ENCODE measurements around the gene SPTLC1.

DNA sequence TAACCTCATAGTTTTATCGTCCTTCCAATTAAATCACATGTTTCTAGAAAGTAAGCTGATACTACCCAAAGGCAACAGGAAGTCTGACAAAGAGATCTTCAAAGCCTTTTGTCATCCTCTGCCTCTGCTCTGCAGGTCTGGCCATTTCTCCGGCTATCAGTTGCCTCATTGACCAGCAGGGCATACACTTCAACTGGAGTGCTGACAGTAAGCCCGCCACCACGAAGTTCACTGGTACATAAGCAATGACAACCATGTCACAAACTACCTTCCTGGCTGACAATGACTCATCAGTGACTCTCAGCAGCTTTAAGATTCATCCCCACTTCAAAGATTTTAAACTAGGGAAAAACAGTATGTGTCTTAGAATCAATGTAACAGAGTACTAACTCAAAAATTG is 20.6 kb downstream of the SPTLC1 start:
- TF ChIP-seq CTCF (optimal IDR thresholded peaks at IDR 0.05 in 1 of 3, IDR thresholded peaks at IDR 0.05 in 1 of 3, conservative IDR thresholded peaks at IDR 0.05 in 1 of 3; ENCODE audit: extremely low read depth in 1 of 3, insufficient read depth in 2 of 3, low read length in 3 of 3) (no peak), EZH2 (IDR thresholded peaks at IDR 0.05; ENCODE audit: low read length) (no peak)
